ENCODE data around the gene BARHL1.
A peak's percentile ranks its signal among the peaks of the same experiment; 100 is the strongest.

The BARHL1 gene

GRCh38 chr9:132588501-132589147 is 6.2 kb downstream of the BARHL1 start:
- no peak for DNase-seq

- no peak for DNase-seq
These were observed 7.0 kb downstream of the BARHL1 start for GRCh38 chr9:132589148-132590036.

GRCh38 chr9:132590037-132590317 is 7.6 kb downstream of the BARHL1 start:
- no peak for DNase-seq

GRCh38 chr9:132590318-132591182 is 8.1 kb downstream of the BARHL1 start:
- no peak for DNase-seq

GRCh38 chr9:132591244-132591643 is 8.8 kb downstream of the BARHL1 start:
- DNase-seq, result no peak

- DNase-seq, result no peak
These were observed 9.4 kb downstream of the BARHL1 start for GRCh38 chr9:132591751-132592314.

- no peak for DNase-seq
These were observed 10.0 kb downstream of the BARHL1 start for GRCh38 chr9:132592451-132592850.

GRCh38 chr9:132594412-132594811 is 12.0 kb downstream of the BARHL1 start:
- no peak for DNase-seq

- no peak for DNase-seq
These were observed 12.9 kb downstream of the BARHL1 start for GRCh38 chr9:132595319-132595718.

- no peak for DNase-seq
These were observed 13.8 kb downstream of the BARHL1 start for GRCh38 chr9:132596200-132596599.

GRCh38 chr9:132597073-132597775 is 14.8 kb downstream of the BARHL1 start:
- no peak for DNase-seq

GRCh38 chr9:132600326-132600984 is 18.0 kb downstream of the BARHL1 start:
- DNase-seq, result no peak

GRCh38 chr9:132602207-132602606 is 19.8 kb downstream of the BARHL1 start:
- DNase-seq, result no peak

GRCh38 chr9:132605387-132605786 is 23.0 kb downstream of the BARHL1 start:
- no peak for DNase-seq

- no peak for DNase-seq
These were observed 23.7 kb downstream of the BARHL1 start for GRCh38 chr9:132606066-132606465.

GRCh38 chr9:132609184-132609583 is 26.8 kb downstream of the BARHL1 start:
- DNase-seq, result no peak

GRCh38 chr9:132609829-132610228 is 27.4 kb downstream of the BARHL1 start:
- DNase-seq, result peak; percentile 94

- no peak for DNase-seq
These were observed 28.3 kb downstream of the BARHL1 start for GRCh38 chr9:132610661-132611060.

- DNase-seq, result no peak
These were observed 31.9 kb downstream of the BARHL1 start for GRCh38 chr9:132614324-132614723.

- no peak for DNase-seq
These were observed 33.4 kb downstream of the BARHL1 start for GRCh38 chr9:132615774-132616173.

- no peak for DNase-seq
These were observed 34.3 kb downstream of the BARHL1 start for GRCh38 chr9:132616725-132617124.

GRCh38 chr9:132622159-132622558 is 39.8 kb downstream of the BARHL1 start:
- peak; percentile 50 for DNase-seq
